ENCODE results near the gene ACTN1. TPM values are rescaled to one million over a fixed set of nuclear protein-coding genes. Genes with fewer than 3 reads are reported as not detected.
A peak's percentile ranks its signal among the peaks of the same experiment; 100 is the strongest.

ACTN1 gene
- total and polyA plus RNA-seq, 2 experiments from 2014 or later: 121 to 280 TPM

GRCh38 chr14:68885226-68886108 lies 93.6 kb downstream of the ACTN1 start:
- Mint-ChIP-seq H3K27ac (no peak overlapping the region), H3K4me1 (no peaks in the 10 kb centered on the region), H3K27me3 (ENCODE audit: insufficient read depth, low read depth, poor library complexity) (peaks cover 12% of the 10 kb centered on the region), H3K36me3 (ENCODE audit: low read depth) (peaks cover 95% of the 10 kb centered on the region), H3K9me3 (no peaks in the 10 kb centered on the region; the same call in 2 of the 3 replicates), H3K4me3 (no peak overlapping the region)
- H4K20me1 ChIP-seq (replicated peaks; ENCODE audit: insufficient read depth): peaks cover 6% of the 10 kb centered on the region; the same call in 1 of the 2 replicates
- H3K27ac ChIP-seq (ENCODE audit: low read depth): no peak overlapping the region
- no peaks in the 10 kb centered on the region for H3K79me2 ChIP-seq (replicated peaks; ENCODE audit: insufficient read depth)
- H3K4me1 ChIP-seq (ENCODE audit: insufficient read depth): no peaks in the 10 kb centered on the region
- peak; percentile 26 for ATAC-seq
- no peak overlapping the region for H2AFZ ChIP-seq
- H3K27me3 ChIP-seq (ENCODE audit: insufficient read depth): no peaks in the 10 kb centered on the region
- H3K9me2 ChIP-seq (ENCODE audit: insufficient read depth): no peaks in the 10 kb centered on the region
- no peaks in the 10 kb centered on the region for H3F3A ChIP-seq (replicated peaks; ENCODE audit: low read depth)
- TF ChIP-seq POLR2AphosphoS5 (IDR thresholded peaks at IDR 0.05; ENCODE audit: low read depth) (no peak), CTCF (conservative IDR thresholded peaks at IDR 0.05; ENCODE audit: low read depth in 2 of 2) (peak in 1 of 2 experiments; percentile 19; a peak in 1 of 4 replicates), EZH2 (IDR thresholded peaks at IDR 0.05; ENCODE audit: low read depth, unreplicated experiment) (no peak), ZNF114 (CRISPR knock-in tag; IDR thresholded peaks at IDR 0.05) (no peak)
- no peak for DNase-seq (ENCODE audit: low spot score)
- no peak overlapping the region for H3K4me3 ChIP-seq
- H3K36me3 ChIP-seq (ENCODE audit: insufficient read depth): peaks cover 35% of the 10 kb centered on the region
- H3K4me2 ChIP-seq: no peak overlapping the region

- Histone ChIP-seq H3K27me3 (ENCODE audit: insufficient read depth) (no peaks in the 10 kb centered on the region), H3K79me2 (replicated peaks; ENCODE audit: insufficient read depth) (no peaks in the 10 kb centered on the region), H3K4me1 (ENCODE audit: insufficient read depth) (no peaks in the 10 kb centered on the region), H4K20me1 (replicated peaks; ENCODE audit: insufficient read depth) (peaks cover 6% of the 10 kb centered on the region; the same call in 1 of the 2 replicates), H3K4me3 (no peak overlapping the region), H3K36me3 (ENCODE audit: insufficient read depth) (peaks cover 26% of the 10 kb centered on the region), H3K4me2 (no peak overlapping the region), H3K27ac (ENCODE audit: low read depth) (no peak overlapping the region), H2AFZ (no peak overlapping the region), H3K9me2 (ENCODE audit: insufficient read depth) (no peaks in the 10 kb centered on the region), H3F3A (replicated peaks; ENCODE audit: low read depth) (no peaks in the 10 kb centered on the region)
- Mint-ChIP-seq H3K27ac (0 out of 2 replicates have a peak overlapping the region, but pooled peaks have one; percentile 4), H3K36me3 (ENCODE audit: low read depth) (peaks cover 95% of the 10 kb centered on the region), H3K9me3 (no peaks in the 10 kb centered on the region; the same call in 2 of the 3 replicates), H3K4me1 (no peaks in the 10 kb centered on the region), H3K4me3 (no peak overlapping the region), H3K27me3 (ENCODE audit: insufficient read depth, low read depth, poor library complexity) (peaks cover 10% of the 10 kb centered on the region)
- ATAC-seq (no peak), DNase-seq (ENCODE audit: low spot score) (no peak)
- TF ChIP-seq ZNF462 (CRISPR knock-in tag; IDR thresholded peaks at IDR 0.05) (no peak), CTCF (conservative IDR thresholded peaks at IDR 0.05; ENCODE audit: low read depth in 2 of 2) (no peak), POLR2AphosphoS5 (IDR thresholded peaks at IDR 0.05; ENCODE audit: low read depth) (no peak)
Observed at GRCh38 chr14:68884031-68885030, 94.8 kb downstream of the ACTN1 start.
